ENCODE measurements around the gene ADAD2. TPM values are rescaled to one million over a fixed set of nuclear protein-coding genes. Genes with fewer than 3 reads are reported as not detected.
"Not testable (repeated sequence)": the region's sequence is repeated elsewhere in the genome, so short reads cannot be mapped to it uniquely, and the experiment has no call there.

Gene ADAD2
- total RNA-seq, 1 donor from 2014 or later, result not detected

DNA sequence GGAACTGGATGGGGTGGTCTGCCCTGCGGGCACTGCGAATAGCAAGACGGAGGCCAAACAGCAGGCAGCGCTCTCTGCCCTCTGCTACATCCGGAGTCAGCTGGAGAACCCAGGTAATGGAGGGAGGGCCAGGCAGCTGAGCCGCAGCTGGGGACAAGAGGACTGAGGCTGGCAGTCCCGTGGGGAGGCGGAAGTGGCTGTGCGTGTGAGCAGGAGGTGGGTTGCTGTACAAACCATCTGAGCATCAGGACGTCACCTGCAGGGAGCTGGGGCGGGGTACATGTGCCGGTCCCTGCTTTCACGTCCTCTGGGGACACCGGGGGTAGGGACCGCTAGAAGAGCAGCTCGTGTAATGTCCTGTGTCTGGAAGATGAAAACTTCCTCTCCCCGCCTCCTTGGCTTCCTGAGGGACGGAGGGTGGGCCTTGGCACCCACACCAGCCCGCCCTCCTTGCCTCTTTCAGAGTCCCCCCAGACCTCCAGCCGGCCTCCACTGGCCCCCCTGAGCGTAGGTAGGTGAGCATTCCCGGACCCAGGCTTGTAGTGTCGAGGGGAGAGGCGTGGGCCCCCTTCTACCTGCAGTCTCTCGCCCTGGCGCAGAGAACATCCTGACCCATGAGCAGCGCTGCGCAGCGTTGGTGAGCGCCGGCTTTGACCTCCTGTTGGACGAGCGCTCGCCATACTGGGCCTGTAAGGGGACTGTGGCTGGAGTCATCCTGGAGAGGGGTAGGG, 3.7 kb downstream of the ADAD2 start:
- no peak for FAIRE-seq
- no peak for DNase-seq (ENCODE audit: low spot score in 2 of 2)

DNA sequence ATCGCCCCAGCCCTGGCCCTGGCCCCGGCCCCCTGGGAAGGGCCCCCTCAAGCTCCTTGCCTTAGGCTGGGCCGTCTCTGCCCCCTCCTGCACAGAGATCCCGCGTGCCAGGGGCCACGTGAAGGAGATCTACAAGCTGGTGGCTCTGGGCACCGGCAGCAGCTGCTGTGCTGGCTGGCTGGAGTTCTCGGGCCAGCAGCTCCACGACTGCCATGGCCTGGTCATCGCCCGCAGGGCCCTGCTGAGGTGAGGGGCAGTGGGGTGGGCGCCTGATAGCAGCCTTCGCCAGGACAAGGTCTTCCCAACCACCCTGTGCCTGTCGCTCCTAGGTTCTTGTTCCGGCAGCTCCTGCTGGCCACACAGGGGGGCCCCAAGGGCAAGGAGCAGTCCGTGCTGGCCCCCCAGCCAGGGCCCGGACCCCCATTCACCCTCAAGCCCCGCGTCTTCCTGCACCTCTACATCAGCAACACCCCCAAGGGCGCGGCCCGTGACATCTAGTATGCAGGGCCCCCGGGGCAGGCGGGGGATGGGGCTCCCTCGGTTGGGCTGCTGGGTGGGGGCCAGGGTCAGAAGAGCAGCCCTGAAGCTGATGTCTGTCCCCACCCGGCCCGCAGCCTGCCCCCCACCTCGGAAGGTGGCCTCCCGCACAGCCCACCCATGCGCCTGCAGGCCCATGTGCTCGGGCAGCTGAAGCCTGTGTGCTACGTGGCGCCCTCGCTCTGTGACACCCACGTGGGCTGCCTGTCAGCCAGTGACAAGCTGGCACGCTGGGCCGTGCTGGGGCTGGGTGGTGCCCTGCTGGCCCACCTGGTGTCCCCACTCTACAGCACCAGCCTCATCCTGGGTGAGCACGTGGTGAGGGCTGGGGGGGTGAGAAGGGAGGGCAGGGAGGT, 4.5 kb downstream of the ADAD2 start:
- no peak for FAIRE-seq
- no peak for DNase-seq (ENCODE audit: low spot score in 2 of 2)

DNA sequence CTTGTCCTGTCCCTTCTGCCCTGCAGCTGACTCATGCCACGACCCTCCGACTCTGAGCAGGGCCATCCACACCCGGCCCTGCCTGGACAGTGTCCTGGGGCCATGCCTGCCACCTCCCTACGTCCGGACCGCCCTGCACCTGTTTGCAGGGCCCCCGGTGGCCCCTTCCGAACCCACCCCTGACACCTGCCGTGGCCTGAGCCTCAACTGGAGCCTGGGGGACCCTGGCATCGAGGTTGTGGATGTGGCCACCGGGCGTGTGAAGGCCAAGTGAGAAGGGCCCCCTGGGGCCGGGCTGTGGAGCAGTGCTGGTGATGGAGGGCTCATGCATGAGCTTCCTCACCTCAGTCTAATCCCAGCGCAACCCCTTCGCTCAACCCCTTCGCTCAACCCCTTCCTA, 5.1 kb downstream of the ADAD2 start:
- no peak for FAIRE-seq

DNA sequence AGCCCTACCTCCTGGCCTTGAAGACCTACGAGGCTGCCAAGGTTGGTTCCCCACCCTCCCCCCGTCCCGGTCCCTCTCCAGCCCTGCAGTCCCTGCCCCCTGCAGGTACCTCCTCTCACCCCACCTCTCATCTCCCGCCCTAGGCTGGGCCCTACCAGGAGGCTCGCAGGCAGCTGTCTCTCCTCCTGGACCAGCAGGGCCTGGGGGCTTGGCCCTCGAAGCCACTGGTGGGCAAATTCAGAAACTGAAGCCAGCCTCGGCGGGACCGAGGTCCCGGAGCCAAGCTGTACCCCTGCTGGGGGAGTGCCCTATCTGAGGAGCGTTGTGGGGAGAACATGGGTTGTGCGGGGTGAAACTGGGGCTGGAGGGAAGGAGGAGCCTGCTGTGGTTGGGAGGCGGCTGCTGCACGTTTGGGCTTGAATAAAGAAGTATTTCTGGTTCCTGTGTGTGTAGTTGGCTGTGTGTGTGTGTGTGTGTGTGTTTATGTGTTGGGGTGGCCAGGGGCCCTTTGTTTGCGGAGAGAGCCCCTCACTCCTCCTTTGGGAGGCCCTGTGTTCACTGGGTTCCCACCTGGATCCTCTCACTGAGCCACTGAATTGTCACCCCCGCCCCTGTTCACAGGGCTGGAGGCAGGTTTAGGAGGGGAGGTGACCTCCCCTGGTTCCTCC, 5.9 kb downstream of the ADAD2 start:
- no peak for FAIRE-seq
- no peak for DNase-seq (ENCODE audit: low spot score in 2 of 2)

More for the DNA sequence above, 5.1 kb downstream of the ADAD2 start:
- no peak for DNase-seq (ENCODE audit: low spot score in 2 of 2)

DNA sequence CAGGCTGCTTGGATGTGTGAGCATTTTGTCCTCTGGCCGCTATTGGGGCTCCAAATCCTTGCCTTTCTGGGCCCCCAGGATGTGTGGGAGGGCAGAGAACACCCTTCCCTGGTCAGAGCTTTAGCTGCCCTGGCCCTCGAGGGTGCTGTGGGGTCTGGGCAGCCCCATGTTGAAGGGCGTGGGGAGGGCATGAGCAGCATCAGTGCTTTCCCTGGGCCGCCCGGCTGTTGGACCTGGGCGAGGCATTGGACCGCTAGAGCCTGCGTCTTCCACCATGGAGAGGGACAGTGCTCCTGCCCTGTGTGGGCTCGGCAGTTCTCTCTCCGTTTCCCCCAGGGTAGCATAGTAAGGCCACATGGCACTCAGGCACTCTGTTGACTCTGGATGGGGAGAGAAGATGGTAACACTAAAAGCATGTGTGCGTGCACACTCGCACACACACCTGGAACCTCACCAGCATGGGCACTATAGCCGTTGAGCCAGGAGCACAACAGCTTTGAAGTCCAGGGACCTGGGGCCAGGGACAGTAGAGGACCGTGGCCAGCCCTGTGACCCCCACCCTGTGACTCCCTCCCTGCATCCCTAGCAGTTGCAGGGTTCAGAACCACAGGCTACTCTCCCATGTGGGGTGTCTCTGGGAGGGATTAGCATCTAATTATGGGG, 6.6 kb downstream of the ADAD2 start:
- no peak for FAIRE-seq

DNA sequence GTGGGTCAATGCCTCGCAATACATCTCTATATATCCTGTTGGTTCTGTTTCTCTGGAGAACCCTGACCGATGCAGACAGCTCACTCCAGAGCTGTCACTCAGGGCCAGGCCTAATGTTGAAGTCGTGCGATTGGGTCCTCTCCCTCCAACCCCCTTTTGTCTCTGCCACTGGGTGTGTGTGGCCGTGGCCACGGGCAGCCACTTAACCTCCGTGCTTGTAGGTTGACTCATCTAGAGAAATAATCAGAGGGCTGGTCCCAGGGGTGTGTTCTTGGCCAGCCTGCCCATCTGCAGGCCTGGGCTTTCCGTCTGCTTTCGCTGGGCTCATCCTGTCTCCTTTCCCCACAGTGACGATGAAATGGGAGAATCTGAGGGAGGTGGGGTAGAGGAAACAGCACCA, 7.4 kb downstream of the ADAD2 start:
- FAIRE-seq, result no peak
- DNase-seq (ENCODE audit: low spot score in 2 of 2), result no peak

More for the DNA sequence above, 6.6 kb downstream of the ADAD2 start:
- no peak for DNase-seq (ENCODE audit: low spot score in 2 of 2)

DNA sequence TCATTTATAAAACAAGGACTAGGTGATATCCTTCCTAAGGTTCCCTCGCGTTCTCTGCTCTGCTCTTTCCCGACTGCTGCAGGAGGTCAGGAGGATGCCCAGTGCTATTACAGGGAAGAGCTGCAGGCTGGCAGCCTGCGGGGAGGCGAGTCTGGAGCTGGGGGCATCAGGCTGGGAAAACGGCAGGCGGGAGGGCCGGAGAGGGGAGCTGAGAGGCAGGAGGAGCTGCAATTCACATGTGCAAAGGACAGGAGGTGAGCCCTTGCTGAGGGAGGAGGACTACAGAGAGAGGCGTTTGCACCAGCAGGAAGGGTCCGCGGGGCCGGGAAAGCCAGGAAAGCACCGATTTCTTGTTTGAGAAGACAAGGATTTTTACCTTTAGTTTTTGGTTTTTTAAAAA, 8.1 kb downstream of the ADAD2 start:
- DNase-seq (ENCODE audit: low spot score in 2 of 2) (no peak), FAIRE-seq (no peak)

DNA sequence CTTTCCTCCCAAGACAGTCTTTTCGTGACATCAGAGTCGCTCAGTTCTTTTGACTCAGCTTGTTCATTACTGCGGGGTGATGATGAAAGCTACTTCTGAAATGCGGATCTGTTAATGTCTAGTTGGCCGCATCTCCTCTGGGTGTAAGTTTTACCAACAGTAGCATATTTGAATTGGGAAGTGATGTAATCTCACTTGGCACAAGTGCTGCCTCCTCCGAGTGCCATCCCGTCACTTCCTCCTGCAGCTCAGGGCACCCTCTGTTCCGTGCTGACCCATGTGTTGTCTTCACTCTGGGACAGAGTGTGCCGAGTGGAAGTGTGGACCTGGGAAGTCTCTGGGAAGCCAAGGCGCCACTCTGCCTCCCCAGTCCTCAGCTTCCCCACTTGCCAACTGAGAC, 8.9 kb downstream of the ADAD2 start:
- FAIRE-seq (no peak), DNase-seq (ENCODE audit: low spot score in 2 of 2) (peak; percentile 54 to 73)

DNA sequence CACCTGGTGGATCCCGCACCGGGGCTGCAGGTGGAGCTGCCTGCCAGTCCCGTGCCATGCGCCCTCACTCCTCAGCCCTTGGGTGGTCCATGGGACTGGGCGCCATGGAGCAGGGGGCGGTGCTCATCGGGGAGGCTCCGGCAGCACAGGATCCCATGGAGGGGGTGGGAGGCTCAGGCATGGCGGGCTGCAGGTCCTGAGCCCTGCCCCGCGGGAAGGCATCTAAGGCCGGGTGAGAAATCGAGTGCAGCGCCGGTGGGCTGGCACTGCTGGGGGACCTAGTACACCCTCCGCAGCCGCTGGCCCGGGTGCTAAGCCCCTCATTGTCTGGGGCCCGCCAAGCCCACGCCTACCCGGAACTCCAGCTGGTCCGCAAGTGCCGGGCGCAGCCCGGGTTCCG, 13.6 kb downstream of the ADAD2 start:
- DNase-seq (ENCODE audit: low spot score in 2 of 2); FAIRE-seq: not testable (repeated sequence)

DNA sequence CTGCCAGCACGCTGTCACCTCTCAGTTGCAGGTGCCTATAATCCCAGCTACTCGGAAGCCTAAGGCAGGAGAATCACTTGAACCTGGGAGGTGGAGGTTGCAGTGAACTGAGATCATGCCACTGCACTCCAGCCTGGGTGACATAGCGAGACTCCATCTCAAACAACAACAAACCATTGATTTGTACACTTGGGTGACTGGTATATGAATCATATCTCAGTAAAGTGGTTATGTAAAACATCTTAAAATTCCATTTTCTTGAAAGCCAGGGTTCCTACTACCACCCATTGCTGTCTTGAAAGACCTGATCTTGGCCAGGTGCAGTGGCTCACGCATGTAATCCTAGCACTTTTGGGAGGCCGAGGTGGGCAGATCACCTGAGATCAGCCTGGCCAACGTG, 14.2 kb downstream of the ADAD2 start:
- FAIRE-seq, result not testable (repeated sequence)

DNA sequence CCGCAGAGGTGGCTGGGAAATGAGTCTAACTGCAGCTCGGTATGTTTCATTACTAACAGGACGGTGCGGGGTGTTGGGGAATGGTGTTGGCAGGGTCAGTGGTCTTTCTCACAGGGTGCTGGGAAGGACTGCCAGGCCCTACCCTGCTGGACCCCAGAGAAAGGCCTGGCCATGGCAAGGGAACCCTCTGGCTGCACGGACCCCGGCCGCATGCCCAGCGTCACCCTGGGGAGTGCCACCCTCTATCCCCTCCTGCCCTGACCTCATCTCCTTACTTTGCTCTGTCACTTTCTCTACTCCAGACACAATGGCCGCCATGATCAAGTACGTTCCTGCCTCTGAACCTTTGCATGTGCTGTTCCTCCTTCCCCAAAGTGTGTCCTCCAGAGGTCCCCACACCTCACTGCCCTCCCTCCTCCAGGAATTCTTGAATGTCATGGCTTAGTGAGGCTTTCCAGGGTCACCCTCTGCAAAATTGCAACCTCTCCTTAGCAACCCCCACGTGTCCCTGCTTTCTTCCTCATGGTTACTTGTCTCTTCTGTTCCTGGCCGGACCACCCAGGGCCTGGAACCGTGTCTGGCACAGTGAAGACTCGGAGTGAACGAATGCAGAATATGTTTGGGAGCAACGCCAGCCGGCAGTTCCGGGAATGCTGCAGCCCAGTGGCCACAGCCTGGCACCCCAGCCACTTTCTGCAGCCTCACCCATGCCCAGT, 15.2 kb downstream of the ADAD2 start:
- FAIRE-seq, result no peak
- no peak for DNase-seq (ENCODE audit: low spot score in 2 of 2)

More for the DNA sequence above, 14.2 kb downstream of the ADAD2 start:
- not testable (repeated sequence) for DNase-seq (ENCODE audit: low spot score in 2 of 2)

DNA sequence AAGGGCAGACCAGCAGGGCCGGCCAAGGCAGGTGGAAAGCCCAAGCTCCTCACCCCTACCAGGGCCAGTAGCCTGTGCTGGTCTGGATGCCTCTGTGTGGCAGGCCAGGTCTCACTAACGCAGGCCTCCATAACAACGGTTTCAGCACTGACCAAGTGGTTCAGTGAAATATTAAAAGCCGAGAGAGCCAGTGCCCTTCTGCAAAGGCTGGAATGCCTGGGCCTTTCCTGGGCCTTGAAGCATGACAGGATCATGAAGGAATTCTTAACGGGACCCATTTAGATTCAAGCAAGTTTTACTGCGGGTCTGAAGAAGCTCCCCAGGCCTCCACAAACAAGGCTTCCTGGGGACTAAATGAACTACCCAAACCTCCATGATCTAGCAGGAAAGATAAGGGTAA, 16.3 kb downstream of the ADAD2 start:
- FAIRE-seq, result no peak
- no peak for DNase-seq (ENCODE audit: low spot score in 2 of 2)

DNA sequence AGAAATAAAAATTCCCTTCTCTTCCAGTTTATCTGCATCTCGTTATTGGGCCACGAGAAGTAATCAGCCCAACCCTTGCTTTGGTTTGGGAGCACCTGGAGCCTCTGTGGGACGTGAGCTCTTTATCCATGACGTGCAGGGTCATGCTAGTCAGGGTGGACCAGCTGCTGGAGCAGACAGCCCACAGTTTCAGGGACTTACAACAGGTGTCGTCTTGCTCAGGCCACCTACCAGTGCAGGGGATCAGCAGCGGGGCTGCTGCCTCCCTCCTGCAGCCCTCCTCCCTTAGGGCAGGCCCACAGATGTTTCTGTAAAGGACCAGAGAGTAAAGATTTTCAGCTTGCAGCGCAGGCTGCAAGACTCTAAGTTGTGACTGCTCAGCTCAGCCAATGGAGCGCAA, 16.9 kb downstream of the ADAD2 start:
- FAIRE-seq (no peak), DNase-seq (ENCODE audit: low spot score in 2 of 2) (no peak)

DNA sequence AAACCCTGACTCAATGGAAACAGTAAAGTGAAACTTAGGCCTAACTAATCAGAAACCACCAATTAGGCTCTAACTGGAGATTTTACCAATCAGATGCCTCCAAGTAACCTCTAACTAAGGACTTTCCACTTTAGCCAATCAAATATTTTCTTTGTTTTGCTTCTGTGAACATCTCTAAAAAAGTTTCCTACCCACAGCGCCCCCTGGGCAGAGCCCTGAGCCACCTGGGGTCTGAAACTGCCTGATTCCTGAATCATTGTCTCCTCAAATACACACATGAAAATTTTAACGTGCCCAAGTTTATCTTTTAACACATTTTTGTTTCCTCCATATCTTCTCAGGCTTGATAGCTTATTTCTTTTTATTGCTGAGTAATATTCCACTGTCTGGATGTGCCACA, 19.0 kb downstream of the ADAD2 start:
- DNase-seq (ENCODE audit: low spot score in 2 of 2) (no peak), FAIRE-seq (no peak)

DNA sequence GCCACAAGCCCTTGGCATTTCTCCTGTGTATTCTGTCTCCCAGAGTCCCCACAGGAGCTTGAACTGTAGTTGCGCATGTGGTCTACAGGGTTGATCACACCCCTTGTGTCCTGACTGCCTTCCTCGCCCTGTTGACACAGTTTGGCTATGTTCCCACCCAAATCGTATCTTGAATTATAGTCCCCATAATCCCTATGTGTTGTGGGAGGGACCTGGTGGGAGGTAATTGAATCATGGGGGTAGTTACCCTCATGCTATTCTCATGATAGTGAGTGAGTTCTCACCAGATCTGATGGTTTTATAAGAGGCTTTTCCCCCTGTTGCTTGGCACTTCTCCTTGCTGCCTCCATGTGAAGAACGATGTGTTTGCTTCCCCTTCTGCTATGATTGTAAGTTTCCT, 21.2 kb downstream of the ADAD2 start:
- DNase-seq (ENCODE audit: low spot score in 2 of 2) (no peak), FAIRE-seq (no peak)

DNA sequence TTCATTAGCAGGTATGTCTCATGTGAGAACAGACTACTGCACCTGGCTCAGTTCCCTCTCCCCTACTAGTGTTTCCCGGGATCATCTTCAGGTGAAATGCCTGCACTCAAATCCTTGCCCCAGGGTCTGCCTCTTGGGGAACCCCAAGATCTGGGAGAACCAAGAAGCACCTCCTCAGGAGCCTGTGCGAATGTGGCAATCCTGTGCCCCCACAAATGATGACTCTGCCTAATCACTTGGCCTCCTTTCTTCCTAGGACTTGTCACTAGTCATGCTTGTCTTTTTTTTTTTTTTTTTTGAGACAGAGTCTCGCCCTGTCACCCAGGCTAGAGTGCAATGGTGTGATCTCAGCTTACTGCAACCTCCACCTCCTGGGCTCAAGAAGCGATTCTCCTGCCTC, 21.7 kb downstream of the ADAD2 start:
- FAIRE-seq (no peak), DNase-seq (ENCODE audit: low spot score in 2 of 2) (no peak)

DNA sequence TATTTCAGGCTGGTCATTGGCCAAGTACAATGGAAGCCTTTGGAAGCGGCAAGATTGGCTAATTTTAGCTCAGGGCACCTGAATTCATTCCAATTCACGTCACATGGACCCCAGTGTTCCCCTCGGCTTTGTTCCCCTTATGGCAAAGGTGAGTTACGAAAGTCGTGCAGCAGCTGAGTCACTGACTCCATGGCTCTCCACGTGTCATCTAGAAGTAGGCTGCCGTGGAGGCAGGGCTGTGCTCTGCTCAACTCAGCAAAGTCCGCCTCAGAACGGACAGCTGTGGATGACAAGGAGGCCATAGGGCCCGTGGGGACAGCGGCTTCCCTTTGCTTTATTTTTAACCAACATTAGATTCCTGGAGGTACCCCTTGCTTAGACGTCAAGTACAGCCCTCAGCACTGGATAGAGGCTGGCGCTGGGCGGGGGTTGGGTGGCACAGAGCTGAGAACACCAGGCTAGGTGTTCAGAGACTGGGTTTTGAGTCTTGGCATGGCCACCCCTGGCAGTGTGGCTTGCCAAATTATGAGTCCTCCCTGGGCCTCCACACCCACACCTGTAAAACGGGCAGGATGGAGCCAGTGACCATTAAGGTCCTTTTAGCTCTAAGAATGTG, 23.6 kb downstream of the ADAD2 start:
- FAIRE-seq (no peak), DNase-seq (ENCODE audit: low spot score in 2 of 2) (no peak)

DNA sequence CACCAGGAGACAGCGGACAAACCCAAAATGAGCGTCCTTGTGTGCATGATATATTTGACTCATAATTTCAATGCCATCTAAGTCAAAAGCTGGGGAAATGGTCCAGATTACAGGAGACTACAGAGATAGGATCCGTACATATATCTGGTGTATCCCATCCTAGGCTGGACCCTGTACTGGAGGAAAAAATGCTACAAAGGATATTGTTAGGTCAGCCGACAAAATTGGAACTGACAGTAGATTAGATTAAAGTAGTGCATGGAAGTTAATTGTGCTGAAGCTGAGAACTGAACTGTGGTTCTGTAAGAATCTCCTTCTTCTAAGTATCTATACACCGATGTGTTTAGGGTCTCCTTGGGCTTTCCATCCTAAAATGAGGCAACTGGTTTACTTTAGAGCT, 24.6 kb downstream of the ADAD2 start:
- FAIRE-seq (no peak), DNase-seq (ENCODE audit: low spot score in 2 of 2) (no peak)

DNA sequence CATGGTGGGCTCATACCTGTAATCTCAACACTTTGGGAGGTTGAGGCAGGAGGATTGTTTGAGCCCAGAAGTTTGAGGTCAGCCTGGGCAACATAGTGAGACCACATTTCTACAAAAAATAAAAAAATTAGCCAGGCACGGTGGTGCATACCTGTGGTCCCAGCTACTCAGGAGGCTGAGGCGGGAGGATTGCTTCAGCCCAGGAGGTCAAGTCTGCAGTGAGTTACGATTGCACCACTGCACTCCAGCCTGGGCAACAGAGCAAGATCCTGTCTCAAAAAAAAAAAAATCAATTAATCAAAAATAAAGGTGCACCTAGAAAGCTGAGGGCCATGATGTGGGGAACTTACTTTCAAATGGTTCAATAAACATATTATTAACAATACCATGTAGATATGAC, 25.2 kb downstream of the ADAD2 start:
- DNase-seq (ENCODE audit: low spot score in 2 of 2); FAIRE-seq: not testable (repeated sequence)

Data from frontal cortex (tissue), 4 donors.